Upper lobe of left lung (tissue), 4 donors: ENCODE results near the gene ANO1.

Experiments used
- POLR2A ChIP-seq, 4 donors: fragments of 450-650 bp; IDR thresholded peaks; one replicate each; pipeline ENCODE4 v1.5.1; 2016 to 2017; ENCODE audit warnings: antibody characterized with exemption in 4 of 4, mild to moderate bottlenecking in 2 of 4
- POLR2AphosphoS5 ChIP-seq, 2 donors: sonication (generic); formaldehyde crosslinking; IDR thresholded peaks; one replicate each; pipeline ENCODE4 v1.5.1; 2017; ENCODE audit warnings: antibody characterized with exemption in 2 of 2
- TF ChIP-seq, protein P1 (sequence below), 6 experiments: fragments of 450-650 bp in 4 of 6; fragments of 200-600 bp in 2 of 6; sonication (generic) in 2 of 6; IDR thresholded peaks; one replicate each; pipeline ENCODE4 v1.5.1; 2016 to 2019; ENCODE audit warnings: antibody characterized with exemption in 6 of 6

DNA sequence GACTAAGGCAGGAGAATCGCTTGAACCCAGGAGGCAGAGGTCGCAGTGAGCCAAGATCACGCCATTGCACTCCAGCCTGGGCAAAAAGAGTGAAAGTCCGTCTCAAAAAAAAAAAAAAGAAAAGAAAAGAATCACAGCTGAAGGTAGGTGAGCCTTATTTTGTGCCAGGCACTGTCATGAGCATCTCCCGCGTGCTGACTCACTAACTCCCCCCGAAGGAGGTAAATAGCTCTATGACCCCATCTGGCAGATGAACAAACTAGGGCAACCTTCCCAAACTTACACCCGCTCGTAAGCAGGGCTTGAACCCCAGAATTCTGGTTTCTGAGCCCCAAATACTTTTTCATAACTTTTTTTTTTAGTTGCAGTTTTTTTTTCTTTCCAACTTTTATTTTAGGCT lies 60.3 kb downstream of the ANO1 start:
- TF ChIP-seq POLR2AphosphoS5 (IDR thresholded peaks at IDR 0.05) (no peak), POLR2A (IDR thresholded peaks at IDR 0.05) (no peak)
- TF ChIP-seq, protein P1, sequence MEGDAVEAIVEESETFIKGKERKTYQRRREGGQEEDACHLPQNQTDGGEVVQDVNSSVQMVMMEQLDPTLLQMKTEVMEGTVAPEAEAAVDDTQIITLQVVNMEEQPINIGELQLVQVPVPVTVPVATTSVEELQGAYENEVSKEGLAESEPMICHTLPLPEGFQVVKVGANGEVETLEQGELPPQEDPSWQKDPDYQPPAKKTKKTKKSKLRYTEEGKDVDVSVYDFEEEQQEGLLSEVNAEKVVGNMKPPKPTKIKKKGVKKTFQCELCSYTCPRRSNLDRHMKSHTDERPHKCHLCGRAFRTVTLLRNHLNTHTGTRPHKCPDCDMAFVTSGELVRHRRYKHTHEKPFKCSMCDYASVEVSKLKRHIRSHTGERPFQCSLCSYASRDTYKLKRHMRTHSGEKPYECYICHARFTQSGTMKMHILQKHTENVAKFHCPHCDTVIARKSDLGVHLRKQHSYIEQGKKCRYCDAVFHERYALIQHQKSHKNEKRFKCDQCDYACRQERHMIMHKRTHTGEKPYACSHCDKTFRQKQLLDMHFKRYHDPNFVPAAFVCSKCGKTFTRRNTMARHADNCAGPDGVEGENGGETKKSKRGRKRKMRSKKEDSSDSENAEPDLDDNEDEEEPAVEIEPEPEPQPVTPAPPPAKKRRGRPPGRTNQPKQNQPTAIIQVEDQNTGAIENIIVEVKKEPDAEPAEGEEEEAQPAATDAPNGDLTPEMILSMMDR (IDR thresholded peaks at IDR 0.05), result no peak
